NCI-H2081 treated with DMSO at 0.1 percent for 48 hours (cell line): ENCODE measurements around the gene TPSB2.
"Not testable (repeated sequence)": the region's sequence is repeated elsewhere in the genome, so short reads cannot be mapped to it uniquely, and the experiment has no call there.

Source experiments
- DNase-seq: peaks from one replicate; lab custom pipeline; 2025; lab: John Stamatoyannopoulos, UW

TPSB2 gene

GRCh38 chr16:1240436-1240835, 10.5 kb upstream of the TPSB2 start, which contains the start of gene TPSAB1:
Gene TPSAB1, plus strand, starts transcription at chr16:1240705. Its CDS starts 234 bp downstream, at chr16:1240939.
- DNase-seq, result not testable (repeated sequence)

- DNase-seq, result not testable (repeated sequence)
Measured at GRCh38 chr16:1239575-1239974, 9.6 kb upstream of the TPSB2 start.

- not testable (repeated sequence) for DNase-seq
Measured at GRCh38 chr16:1238909-1239308, 8.9 kb upstream of the TPSB2 start.

- DNase-seq, result no peak
Measured at GRCh38 chr16:1237990-1238389, 8.0 kb upstream of the TPSB2 start.

- not testable (repeated sequence) for DNase-seq
Measured at GRCh38 chr16:1236659-1237058, 6.7 kb upstream of the TPSB2 start.

GRCh38 chr16:1232049-1232748, 2.2 kb upstream of the TPSB2 start:
- DNase-seq, result not testable (repeated sequence)

GRCh38 chr16:1231301-1231700, 1.3 kb upstream of the TPSB2 start:
- not testable (repeated sequence) for DNase-seq

GRCh38 chr16:1230471-1231212, 658 bp upstream of the TPSB2 start:
- not testable (repeated sequence) for DNase-seq

- DNase-seq, result not testable (repeated sequence)
Measured at GRCh38 chr16:1229476-1229875, 508 bp downstream of the TPSB2 start.

- not testable (repeated sequence) for DNase-seq
Measured at GRCh38 chr16:1228227-1228626, 1.8 kb downstream of the TPSB2 start.

GRCh38 chr16:1226692-1227091, 3.3 kb downstream of the TPSB2 start:
- DNase-seq, result not testable (repeated sequence)

- DNase-seq, result not testable (repeated sequence)
Measured at GRCh38 chr16:1225728-1226311, 4.2 kb downstream of the TPSB2 start.

- no peak for DNase-seq
Measured at GRCh38 chr16:1225051-1225451, 4.9 kb downstream of the TPSB2 start, which contains the start of gene TPSG1. Gene TPSG1, minus strand, starts transcription at chr16:1225268. Its CDS starts 16 bp downstream, at chr16:1225252.

- no peak for DNase-seq
Measured at GRCh38 chr16:1224558-1224957, 5.4 kb downstream of the TPSB2 start.

GRCh38 chr16:1223355-1224214, 6.4 kb downstream of the TPSB2 start:
- DNase-seq, result no peak

- DNase-seq, result no peak
Measured at GRCh38 chr16:1222553-1223354, 7.2 kb downstream of the TPSB2 start.

- no peak for DNase-seq
Measured at GRCh38 chr16:1221628-1222552, 8.1 kb downstream of the TPSB2 start.

GRCh38 chr16:1220841-1221627, 8.9 kb downstream of the TPSB2 start:
- no peak for DNase-seq
